A549 (cell line): ENCODE data around the gene ABCB6.

Experiments used
- EP300 ChIP-seq, 2 experiments: fragments of >200 bp; sonication (Bioruptor Twin); formaldehyde crosslinking; IDR thresholded peaks; 2 replicates in 1 of 2; 3 replicates in 1 of 2; pipeline ENCODE4 v1.6.1; 2016 to 2017
- MAZ ChIP-seq: fragments of 150-350 bp; IDR thresholded peaks from 2 replicates; pipeline ENCODE4 v1.6.1; 2014; ENCODE audit warnings: antibody characterized with exemption, low read depth, low read length, borderline replicate concordance
- RNF2 ChIP-seq: fragments of 200-600 bp; sonication (generic); IDR thresholded peaks from 2 replicates; pipeline ENCODE4 v1.6.1; 2016; ENCODE audit warnings: low read depth, mild to moderate bottlenecking, antibody characterized with exemption, moderate library complexity, borderline replicate concordance
- TF ChIP-seq, protein P1 (sequence below): fragments of >200 bp; sonication (Bioruptor Twin); formaldehyde crosslinking; IDR thresholded peaks from 3 replicates; pipeline ENCODE4 v1.5.1; 2016
- TF ChIP-seq, protein P2 (sequence below): fragments of >200 bp; sonication (Bioruptor Twin); formaldehyde crosslinking; IDR thresholded peaks from 3 replicates; pipeline ENCODE4 v1.6.1; 2016

DNA sequence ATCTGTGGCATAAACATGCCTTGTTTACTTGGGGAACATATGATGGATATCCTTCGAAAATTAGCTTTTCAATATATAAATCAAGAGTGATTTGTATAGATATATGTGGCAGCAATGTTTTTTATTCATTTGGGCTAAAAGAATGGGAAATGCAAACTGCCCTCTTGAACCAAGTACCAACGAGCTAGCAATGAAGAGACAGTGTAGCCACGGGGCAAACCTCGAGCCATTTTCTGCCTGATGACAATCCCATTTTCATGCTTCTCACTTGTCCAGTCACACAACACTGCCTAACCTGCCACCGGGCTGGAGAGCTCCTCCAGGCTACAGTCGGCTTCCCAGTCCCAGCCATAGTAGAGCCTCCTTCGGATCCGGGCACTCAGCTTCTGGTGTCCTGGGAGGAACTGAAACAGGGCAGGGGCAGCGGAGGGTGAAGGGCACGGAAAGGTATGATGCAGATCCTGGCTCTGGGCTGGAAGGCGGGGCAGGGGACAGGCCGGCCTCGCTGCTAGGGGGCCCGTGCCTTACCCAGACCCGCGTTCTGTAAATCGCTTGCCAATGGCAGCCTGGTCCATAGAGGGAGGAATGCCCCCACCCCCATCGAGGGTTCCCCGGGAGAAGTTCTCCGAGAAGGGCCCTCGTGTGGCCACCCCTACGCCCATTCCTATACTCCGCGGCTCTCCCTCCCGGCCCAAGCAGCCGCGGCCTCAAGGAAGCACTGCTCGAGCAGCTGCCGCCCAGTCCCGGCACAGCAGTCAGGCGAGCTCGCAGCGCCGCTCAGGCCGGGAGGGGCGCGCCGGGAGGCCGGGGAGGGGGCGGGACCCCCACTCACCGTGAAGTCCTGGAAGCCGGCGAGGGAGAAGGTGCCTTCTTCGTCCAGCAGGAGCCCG is 42.6 kb downstream of the ABCB6 start:
- no peak for TF ChIP-seq RNF2
- TF ChIP-seq, protein P1, sequence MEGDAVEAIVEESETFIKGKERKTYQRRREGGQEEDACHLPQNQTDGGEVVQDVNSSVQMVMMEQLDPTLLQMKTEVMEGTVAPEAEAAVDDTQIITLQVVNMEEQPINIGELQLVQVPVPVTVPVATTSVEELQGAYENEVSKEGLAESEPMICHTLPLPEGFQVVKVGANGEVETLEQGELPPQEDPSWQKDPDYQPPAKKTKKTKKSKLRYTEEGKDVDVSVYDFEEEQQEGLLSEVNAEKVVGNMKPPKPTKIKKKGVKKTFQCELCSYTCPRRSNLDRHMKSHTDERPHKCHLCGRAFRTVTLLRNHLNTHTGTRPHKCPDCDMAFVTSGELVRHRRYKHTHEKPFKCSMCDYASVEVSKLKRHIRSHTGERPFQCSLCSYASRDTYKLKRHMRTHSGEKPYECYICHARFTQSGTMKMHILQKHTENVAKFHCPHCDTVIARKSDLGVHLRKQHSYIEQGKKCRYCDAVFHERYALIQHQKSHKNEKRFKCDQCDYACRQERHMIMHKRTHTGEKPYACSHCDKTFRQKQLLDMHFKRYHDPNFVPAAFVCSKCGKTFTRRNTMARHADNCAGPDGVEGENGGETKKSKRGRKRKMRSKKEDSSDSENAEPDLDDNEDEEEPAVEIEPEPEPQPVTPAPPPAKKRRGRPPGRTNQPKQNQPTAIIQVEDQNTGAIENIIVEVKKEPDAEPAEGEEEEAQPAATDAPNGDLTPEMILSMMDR: no peak
- TF ChIP-seq MAZ: no peak
- TF ChIP-seq EP300 (IDR thresholded peaks at IDR 0.05): no peak
- TF ChIP-seq, protein P2, sequence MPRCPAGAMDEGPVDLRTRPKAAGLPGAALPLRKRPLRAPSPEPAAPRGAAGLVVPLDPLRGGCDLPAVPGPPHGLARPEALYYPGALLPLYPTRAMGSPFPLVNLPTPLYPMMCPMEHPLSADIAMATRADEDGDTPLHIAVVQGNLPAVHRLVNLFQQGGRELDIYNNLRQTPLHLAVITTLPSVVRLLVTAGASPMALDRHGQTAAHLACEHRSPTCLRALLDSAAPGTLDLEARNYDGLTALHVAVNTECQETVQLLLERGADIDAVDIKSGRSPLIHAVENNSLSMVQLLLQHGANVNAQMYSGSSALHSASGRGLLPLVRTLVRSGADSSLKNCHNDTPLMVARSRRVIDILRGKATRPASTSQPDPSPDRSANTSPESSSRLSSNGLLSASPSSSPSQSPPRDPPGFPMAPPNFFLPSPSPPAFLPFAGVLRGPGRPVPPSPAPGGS: no peak
